Effector CD4-positive, alpha-beta T cell (primary cell): Measurements from ENCODE around the gene RTF1.
"Not testable (repeated sequence)": the region's sequence is repeated elsewhere in the genome, so short reads cannot be mapped to it uniquely, and the experiment has no call there.

Source experiments
- DNase-seq: peaks from one replicate; pipeline ENCODE4 v3.0.0-alpha.2; 2020

RTF1 gene

GRCh38 chr15:41438206-41438605, 21.3 kb downstream of the RTF1 start:
- DNase-seq: no peak

- DNase-seq: not testable (repeated sequence)
Observed at GRCh38 chr15:41438745-41439144, 21.9 kb downstream of the RTF1 start.

- DNase-seq: no peak
Observed at GRCh38 chr15:41443275-41443674, 26.4 kb downstream of the RTF1 start.

- no peak for DNase-seq
Observed at GRCh38 chr15:41445399-41445798, 28.5 kb downstream of the RTF1 start.

DNA sequence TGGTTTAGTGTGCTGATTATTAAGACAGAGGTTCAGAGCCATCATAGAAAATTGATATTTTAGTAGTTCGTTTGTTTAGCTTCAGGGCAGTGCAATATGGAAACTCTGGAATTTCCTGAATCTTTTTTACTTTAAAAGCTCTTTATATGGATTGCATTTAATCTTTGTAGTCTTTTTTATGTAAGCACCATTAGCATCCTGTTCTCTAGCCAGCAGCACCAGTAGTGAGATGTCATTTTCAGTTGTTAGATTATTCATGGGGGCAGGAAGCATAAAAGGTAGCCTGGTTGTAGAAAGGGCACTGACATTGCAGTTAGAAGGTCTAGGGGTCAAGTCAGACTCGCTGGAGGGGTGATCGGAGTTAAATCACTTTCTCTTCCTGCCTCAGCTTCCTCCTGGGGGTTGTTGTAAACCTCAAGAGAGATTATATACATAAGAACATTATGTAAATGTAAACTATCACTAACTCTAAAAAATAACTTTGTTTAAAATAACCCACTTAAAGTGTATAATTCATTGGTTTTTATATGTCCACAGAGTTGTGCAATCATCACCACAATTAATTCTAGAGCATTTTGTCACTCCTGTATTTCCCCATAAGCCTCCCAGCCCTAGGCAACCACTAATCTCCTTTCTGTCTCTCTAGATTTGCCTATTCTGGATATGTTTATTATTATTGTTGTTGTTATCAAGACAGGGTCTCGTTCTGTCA, 45.3 kb downstream of the RTF1 start:
- DNase-seq: no peak

DNA sequence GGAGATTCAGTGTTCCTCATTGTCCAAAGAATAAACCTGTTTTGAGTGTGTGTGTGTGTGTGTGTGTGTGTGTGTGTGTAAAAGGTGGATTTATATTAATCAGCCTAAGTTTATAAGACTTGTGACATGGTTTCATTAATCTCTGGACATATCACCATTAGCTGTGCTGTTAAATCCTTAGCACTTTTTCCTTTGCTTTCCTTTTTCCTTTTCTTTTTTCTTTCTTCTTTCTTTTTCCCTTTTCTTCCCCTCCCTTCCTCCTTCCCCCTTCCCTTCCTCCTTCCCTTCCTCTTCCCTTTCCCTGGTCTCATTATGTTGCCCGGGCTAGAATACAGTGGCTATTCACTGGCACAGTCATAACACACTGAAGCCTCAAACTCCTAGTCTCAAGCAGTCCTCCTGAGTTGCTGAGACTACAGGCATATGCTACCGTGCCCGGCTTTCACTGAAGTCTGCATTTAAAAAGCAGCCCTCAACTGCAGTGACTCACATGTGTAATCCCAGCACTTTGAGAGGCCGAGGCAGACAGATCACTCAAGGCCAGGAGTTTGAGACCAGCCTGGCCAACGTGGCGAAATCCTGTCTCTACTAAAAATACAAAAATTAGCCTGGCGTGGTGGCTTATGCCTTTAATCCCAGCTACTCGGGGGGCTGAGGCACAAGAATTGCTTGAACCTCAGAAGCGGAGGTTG, 48.1 kb downstream of the RTF1 start:
- no peak for DNase-seq

GRCh38 chr15:41465822-41466421, 49.0 kb downstream of the RTF1 start:
- DNase-seq: no peak

- DNase-seq: no peak
Observed at GRCh38 chr15:41466711-41467110, 49.8 kb downstream of the RTF1 start.

DNA sequence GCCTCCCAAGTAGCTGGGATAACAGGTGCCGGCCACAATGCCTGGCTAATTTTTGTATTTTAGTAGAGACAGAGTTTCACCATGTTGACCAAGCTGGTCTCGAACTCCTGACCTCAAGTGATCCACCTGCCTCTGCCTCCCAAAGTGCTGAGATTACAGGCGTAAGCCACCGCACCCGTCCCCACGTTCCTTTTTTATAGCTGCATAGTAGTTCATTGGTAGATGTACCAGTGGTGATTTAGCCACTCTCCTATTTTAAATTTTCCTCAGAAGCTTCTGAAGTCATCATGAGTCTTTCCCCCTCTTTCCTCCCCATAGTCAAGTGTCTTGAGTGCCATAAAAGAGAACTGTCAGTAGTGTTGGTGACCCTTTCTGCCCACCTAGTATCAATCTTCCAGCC, 52.7 kb downstream of the RTF1 start:
- DNase-seq: not testable (repeated sequence)

DNA sequence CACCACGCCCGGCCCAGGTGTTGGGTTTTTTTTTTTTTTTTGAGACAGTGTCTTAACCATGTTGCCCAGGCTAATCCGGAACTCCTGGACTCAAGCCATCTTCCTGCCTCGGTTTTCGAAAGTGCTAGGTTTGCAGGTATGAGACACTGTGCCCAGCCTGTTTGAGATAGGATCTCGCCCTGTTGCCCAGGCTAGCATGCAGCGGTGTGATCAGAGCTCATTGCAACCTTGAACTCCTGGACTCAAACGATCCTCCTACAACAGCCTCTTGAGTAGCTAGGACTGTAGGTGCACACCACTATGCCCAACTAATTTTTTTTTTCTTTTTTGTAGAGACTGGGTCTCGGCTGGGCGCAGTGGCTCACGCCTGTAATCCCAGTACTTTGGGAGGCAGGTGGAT, 56.5 kb downstream of the RTF1 start:
- DNase-seq: no peak

DNA sequence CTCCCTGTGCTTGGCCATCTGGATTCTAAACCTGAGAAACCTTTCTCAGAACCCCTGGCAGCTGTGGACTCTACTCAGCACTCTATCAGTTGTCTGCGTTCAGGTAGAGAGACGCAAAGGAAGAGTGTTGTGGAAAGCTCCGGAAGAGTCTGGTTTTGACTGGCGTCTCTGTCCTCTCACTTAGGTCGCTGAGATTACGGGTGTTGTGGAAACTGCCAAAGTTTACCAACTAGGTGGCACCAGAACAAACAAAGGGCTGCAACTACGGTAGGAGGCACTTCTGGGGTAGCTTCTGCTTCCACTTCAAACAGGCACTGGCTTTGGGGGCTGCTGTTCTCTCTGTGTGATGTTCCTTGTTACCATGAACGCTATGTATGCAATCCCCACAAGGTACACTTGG, 57.5 kb downstream of the RTF1 start:
- DNase-seq: no peak

GRCh38 chr15:41474941-41475340, 58.0 kb downstream of the RTF1 start:
- no peak for DNase-seq

- no peak for DNase-seq
Observed at GRCh38 chr15:41476416-41477048, 59.6 kb downstream of the RTF1 start.

GRCh38 chr15:41480396-41481140, 63.7 kb downstream of the RTF1 start:
- DNase-seq: no peak

DNA sequence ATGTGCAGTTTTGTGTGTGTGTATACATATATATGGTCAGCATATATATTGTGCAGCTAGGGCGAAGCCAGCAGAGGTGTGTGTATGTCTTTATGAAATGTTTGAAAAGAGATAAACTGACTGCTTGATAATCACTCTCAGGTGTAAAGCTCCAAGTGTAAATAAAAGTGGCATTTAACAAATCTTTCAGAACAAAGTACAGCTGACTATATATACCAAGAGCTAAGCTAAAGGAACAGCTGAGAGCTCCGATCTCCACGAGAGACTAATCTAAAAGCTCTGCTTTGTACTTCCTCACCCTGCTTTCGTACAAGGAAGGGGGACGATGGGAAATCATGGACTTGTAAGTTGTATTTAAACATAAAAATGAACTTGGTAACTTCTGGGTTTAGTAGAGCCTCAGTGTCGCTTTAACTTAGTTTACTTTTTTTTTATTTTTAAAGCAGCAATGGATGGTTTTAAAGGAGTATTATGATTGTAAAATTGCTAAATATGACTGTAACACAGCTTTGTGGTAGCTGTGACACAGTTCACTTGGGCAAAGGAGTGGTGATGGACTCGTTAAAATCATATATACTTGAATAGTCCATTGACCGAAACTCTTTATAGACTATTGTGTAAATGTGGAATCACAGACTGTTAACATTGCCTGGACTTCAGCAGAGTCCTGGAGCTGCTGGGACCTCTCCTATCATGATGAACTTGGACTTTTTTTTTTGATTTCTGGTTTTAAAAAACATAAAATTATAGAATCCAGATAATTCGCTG, 65.4 kb downstream of the RTF1 start:
- no peak for DNase-seq

DNA sequence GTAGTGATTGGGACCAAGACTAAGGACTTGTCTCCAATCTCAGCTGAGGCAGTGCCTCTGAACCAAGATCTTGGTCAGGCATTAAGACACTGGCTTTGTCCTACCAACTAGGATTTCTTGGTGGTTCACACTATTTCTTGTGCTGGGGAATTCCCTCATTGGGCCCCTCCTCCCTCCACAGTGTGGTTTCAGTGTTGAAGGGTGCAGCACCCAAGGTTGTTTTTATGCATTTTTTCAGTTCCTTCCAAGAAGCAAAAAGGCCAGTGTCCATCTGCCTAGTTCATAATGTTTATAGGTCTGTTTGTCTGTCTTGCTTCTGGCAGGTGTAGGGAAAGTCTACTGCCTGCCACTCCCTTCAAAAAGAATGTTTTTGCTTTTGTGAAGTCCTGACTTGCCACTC, 66.2 kb downstream of the RTF1 start:
- no peak for DNase-seq

DNA sequence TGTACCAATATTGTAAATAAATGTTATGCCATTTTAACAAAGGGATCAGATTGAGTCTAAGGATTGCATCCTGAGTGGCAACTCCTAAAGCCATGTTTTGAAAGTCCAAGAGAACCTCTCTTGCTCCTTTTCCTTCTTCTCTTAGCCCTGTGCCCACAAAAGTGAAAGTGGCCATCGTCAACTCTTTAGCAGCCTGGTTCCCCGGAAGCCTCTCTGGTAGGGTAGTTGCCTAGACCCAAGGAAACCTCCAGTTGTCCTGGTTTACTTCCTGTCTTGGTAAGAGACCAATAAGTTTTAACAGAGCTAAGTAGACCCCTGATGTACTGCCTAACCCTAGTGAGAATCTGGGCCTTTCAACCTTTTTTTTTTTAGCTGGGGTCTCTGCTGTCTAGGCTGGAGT, 66.6 kb downstream of the RTF1 start:
- DNase-seq: no peak

DNA sequence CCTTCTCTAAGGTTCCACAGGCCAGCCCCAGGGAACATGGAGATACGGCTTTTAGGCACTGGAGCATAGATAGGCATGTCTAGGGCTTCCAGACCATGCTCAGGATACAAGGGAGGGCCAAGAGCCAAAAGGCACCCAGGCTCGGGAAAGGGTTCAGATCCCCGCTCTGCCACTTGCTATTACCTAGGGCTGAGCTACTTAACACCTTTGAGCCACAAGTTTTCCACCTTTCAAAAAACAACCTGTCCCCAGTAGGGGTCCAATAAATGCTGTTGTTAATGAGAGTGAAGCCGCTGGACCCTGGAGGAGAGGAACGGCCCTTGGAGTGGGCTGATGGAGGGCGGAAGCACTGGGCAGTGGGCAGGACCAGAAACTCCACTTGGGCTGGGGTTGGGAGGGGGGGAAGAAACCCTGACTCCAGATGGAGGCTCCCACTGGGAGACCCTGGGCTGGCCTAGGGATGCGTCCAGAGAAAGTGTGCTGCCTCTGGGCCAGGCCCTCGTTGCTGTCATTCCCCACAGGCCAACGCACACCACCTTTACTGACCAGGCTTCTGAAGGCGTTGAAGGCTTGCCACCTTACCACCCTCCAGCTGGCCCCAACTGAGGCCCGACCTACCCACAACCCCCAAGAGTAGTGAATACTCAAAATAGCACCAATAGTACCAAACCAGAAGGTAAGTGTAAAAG, 68.2 kb downstream of the RTF1 start:
- DNase-seq: no peak

DNA sequence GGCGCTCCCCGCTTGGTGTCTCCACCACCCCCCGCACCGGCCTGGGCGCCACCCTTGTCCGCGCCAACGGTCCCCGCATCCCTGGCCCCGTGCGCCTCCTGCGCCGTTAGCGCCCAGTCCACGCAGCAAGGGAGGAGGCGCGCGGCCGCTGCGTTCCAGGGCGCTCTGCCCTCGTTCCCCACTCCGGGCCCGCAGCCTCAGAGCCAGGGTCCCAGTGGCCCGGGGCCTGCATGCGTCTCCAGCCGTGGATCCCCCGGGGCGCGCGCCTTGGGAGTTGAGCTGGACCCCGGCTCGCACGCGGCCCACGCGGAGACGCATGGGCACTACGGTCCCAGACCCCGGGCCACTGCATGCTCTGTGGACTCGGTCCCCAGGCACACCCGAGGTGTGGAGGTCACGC, 69.4 kb downstream of the RTF1 start:
- DNase-seq: no peak

- DNase-seq: no peak
Observed at GRCh38 chr15:41487381-41487780, 70.5 kb downstream of the RTF1 start.

DNA sequence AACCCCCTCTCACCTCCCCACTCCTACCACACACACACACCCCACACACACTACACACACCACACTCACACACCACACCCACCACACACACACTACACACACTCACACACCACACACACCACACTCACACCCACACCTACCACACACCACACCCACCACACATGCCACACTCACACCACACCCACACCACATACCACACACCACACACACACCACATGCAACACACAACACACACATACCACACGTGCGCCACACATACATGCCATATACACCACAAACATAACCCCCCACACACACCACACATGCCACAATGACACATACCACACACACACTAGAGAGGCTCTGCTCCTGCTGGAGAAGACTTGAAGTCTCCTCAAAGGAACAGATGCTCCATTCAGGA, 70.9 kb downstream of the RTF1 start:
- DNase-seq: no peak

DNA sequence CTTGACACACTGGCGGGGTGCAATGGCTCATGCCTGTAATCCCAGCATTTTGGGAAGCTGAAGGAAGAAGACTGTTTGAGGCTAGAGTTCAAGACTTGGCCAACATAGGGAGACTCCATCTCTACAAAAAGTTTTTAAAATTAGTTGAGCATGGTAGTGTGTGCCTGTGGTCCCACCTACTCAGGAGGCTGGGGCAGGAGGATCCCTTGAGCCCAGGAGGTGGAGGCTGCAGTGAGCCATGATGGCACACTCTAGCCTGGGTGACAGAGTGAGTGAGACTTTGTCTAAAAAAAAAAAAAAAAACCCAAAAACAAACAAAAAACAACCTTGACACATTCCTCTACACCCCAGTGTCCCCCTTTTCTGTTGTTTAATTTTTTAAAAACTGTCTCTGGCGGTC, 72.7 kb downstream of the RTF1 start:
- DNase-seq: no peak
